ENCODE measurements around the gene IGF2BP1.

IGF2BP1 gene

DNA sequence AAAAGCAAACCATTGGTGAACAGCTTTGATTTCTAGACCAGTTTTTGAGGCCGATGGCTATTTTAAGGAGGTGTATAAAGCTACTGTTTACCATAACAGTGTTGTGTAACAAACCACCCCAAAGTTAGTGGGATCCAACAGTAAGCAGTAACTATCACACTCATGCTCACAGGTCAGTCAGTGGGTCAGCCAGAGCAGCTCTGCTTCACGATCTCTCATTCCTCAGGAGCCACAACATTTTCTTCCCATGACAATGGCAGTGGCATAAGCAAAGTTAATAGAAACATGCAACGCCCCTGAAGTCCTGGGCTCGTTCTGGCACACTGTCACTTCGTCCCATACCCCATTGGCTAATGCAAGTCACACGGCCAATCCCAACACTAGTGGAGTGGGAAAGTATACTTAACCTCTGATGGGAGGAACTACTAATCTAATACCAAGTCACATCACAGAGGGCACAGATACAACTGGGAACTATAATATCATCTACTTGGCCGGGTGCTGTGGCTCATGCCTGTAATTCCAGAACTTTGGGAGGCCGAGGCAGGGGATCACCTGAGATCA is 107.4 kb downstream of the IGF2BP1 start:
- DNase-seq: no peak

Measured in NCI-H1048 (cell line).